ENCODE data around the gene MCU.

Gene MCU

DNA sequence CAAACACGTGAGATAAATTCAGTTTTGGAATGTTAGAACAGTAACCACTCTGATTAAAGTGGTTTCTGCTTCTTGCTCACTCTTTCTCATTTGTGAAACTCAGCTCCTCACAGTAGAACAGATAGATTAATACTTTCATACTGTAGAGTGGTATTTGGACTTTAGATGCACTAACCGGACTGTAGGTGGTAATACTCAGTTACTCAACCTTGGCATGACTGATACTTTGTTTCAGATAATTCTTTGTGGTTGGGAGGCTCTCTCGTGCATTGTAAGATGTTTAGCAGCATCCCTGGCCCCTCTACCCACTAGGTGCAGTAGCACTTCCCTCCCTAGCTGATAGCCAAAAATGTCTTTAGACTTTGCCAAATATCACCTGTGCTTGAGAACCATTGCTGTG, 37.6 kb downstream of the MCU start:
- DNase-seq (ENCODE audit: low read depth): peak; percentile 12
- H3K4me3 ChIP-seq (ENCODE audit: low read depth, low read length): no peak overlapping the region
- TF ChIP-seq MYC (IDR thresholded peaks at IDR 0.05; ENCODE audit: low read depth, low read length) (no peak), POLR2A (IDR thresholded peaks at IDR 0.05; ENCODE audit: extremely low read depth, insufficient read length) (no peak)
- TF ChIP-seq, protein P1, sequence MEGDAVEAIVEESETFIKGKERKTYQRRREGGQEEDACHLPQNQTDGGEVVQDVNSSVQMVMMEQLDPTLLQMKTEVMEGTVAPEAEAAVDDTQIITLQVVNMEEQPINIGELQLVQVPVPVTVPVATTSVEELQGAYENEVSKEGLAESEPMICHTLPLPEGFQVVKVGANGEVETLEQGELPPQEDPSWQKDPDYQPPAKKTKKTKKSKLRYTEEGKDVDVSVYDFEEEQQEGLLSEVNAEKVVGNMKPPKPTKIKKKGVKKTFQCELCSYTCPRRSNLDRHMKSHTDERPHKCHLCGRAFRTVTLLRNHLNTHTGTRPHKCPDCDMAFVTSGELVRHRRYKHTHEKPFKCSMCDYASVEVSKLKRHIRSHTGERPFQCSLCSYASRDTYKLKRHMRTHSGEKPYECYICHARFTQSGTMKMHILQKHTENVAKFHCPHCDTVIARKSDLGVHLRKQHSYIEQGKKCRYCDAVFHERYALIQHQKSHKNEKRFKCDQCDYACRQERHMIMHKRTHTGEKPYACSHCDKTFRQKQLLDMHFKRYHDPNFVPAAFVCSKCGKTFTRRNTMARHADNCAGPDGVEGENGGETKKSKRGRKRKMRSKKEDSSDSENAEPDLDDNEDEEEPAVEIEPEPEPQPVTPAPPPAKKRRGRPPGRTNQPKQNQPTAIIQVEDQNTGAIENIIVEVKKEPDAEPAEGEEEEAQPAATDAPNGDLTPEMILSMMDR (IDR thresholded peaks at IDR 0.05; ENCODE audit: low read depth, low read length): no peak
- TF ChIP-seq, protein P2, sequence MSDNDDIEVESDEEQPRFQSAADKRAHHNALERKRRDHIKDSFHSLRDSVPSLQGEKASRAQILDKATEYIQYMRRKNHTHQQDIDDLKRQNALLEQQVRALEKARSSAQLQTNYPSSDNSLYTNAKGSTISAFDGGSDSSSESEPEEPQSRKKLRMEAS (IDR thresholded peaks at IDR 0.05; ENCODE audit: low read depth, low read length): no peak

- DNase-seq (ENCODE audit: low read depth): no peak
Measured at GRCh38 chr10:72730479-72730878, 38.5 kb downstream of the MCU start.

GRCh38 chr10:72731916-72732419, 40.0 kb downstream of the MCU start:
- DNase-seq (ENCODE audit: low read depth): no peak
- TF ChIP-seq, protein P2 (IDR thresholded peaks at IDR 0.05; ENCODE audit: low read depth, low read length): no peak
- no peak for TF ChIP-seq MYC (IDR thresholded peaks at IDR 0.05; ENCODE audit: low read depth, low read length)
- TF ChIP-seq, protein P1 (IDR thresholded peaks at IDR 0.05; ENCODE audit: low read depth, low read length): no peak
- TF ChIP-seq POLR2A (IDR thresholded peaks at IDR 0.05; ENCODE audit: extremely low read depth, insufficient read length): no peak

More at GRCh38 chr10:72730479-72730878, 38.5 kb downstream of the MCU start:
- H3K4me3 ChIP-seq (ENCODE audit: low read depth, low read length): no peak overlapping the region
- TF ChIP-seq, protein P1 (IDR thresholded peaks at IDR 0.05; ENCODE audit: low read depth, low read length): no peak
- TF ChIP-seq, protein P2 (IDR thresholded peaks at IDR 0.05; ENCODE audit: low read depth, low read length): no peak
- TF ChIP-seq POLR2A (IDR thresholded peaks at IDR 0.05; ENCODE audit: extremely low read depth, insufficient read length): no peak
- TF ChIP-seq MYC (IDR thresholded peaks at IDR 0.05; ENCODE audit: low read depth, low read length): no peak

GRCh38 chr10:72732521-72732920, 40.6 kb downstream of the MCU start:
- H3K4me3 ChIP-seq (ENCODE audit: low read depth, low read length): no peak overlapping the region
- no peak for DNase-seq (ENCODE audit: low read depth)
- TF ChIP-seq, protein P2 (IDR thresholded peaks at IDR 0.05; ENCODE audit: low read depth, low read length): no peak
- TF ChIP-seq, protein P1 (IDR thresholded peaks at IDR 0.05; ENCODE audit: low read depth, low read length): no peak
- TF ChIP-seq POLR2A (IDR thresholded peaks at IDR 0.05; ENCODE audit: extremely low read depth, insufficient read length) (no peak), MYC (IDR thresholded peaks at IDR 0.05; ENCODE audit: low read depth, low read length) (no peak)

More at GRCh38 chr10:72731916-72732419, 40.0 kb downstream of the MCU start:
- H3K4me3 ChIP-seq (ENCODE audit: low read depth, low read length): no peak overlapping the region

GRCh38 chr10:72733989-72734388, 42.0 kb downstream of the MCU start:
- TF ChIP-seq, protein P1 (IDR thresholded peaks at IDR 0.05; ENCODE audit: low read depth, low read length): no peak
- TF ChIP-seq, protein P2 (IDR thresholded peaks at IDR 0.05; ENCODE audit: low read depth, low read length): no peak
- no peak for TF ChIP-seq MYC (IDR thresholded peaks at IDR 0.05; ENCODE audit: low read depth, low read length)
- TF ChIP-seq POLR2A (IDR thresholded peaks at IDR 0.05; ENCODE audit: extremely low read depth, insufficient read length): no peak
- no peak for DNase-seq (ENCODE audit: low read depth)
- no peak overlapping the region for H3K4me3 ChIP-seq (ENCODE audit: low read depth, low read length)
